ENCODE measurements around the gene LLCFC1.

Gene LLCFC1

GRCh38 chr7:142939226-142939910, at the start of gene LLCFC1:
Gene LLCFC1 (plus strand): TSS chr7:142939484. CDS start chr7:142939622, 138 bp downstream.
- DNase-seq = no peak

GRCh38 chr7:142889816-142890215, 49.5 kb upstream of the LLCFC1 start:
- DNase-seq = no peak

GRCh38 chr7:142890874-142891485, 48.3 kb upstream of the LLCFC1 start:
- DNase-seq = no peak

- no peak for DNase-seq
Observed at GRCh38 chr7:142891490-142892082, 47.7 kb upstream of the LLCFC1 start.

- no peak for DNase-seq
Observed at GRCh38 chr7:142892951-142893350, 46.3 kb upstream of the LLCFC1 start.

- DNase-seq = no peak
Observed at GRCh38 chr7:142894112-142894984, 44.9 kb upstream of the LLCFC1 start.

GRCh38 chr7:142894985-142895593, 44.2 kb upstream of the LLCFC1 start:
- no peak for DNase-seq

- no peak for DNase-seq
Observed at GRCh38 chr7:142896151-142896550, 43.1 kb upstream of the LLCFC1 start.

- no peak for DNase-seq
Observed at GRCh38 chr7:142896741-142897379, 42.4 kb upstream of the LLCFC1 start.

- DNase-seq = no peak
Observed at GRCh38 chr7:142897691-142898090, 41.6 kb upstream of the LLCFC1 start.

GRCh38 chr7:142898377-142899170, 40.7 kb upstream of the LLCFC1 start:
- DNase-seq = no peak

- no peak for DNase-seq
Observed at GRCh38 chr7:142899661-142900060, 39.6 kb upstream of the LLCFC1 start.

- DNase-seq = no peak
Observed at GRCh38 chr7:142901426-142902259, 37.6 kb upstream of the LLCFC1 start.

- no peak for DNase-seq
Observed at GRCh38 chr7:142904128-142904527, 35.2 kb upstream of the LLCFC1 start.

GRCh38 chr7:142905759-142906158, 33.5 kb upstream of the LLCFC1 start:
- DNase-seq = no peak

- no peak for DNase-seq
Observed at GRCh38 chr7:142906643-142907042, 32.6 kb upstream of the LLCFC1 start.

- no peak for DNase-seq
Observed at GRCh38 chr7:142908290-142908689, 31.0 kb upstream of the LLCFC1 start.

GRCh38 chr7:142908921-142909890, 30.1 kb upstream of the LLCFC1 start:
- no peak for DNase-seq

GRCh38 chr7:142910031-142910433, 29.3 kb upstream of the LLCFC1 start:
- DNase-seq = no peak

Measured in activated CD4-positive, alpha-beta T cell treated with anti-CD3 and anti-CD28 coated beads, Interleukin-2, amount 50 U/mL, for 4 hours (primary cell).